GM19328 (cell line): Measurements from ENCODE around the gene PIP5KL1.

Experiments used
- ATAC-seq: cut with Tn5 transposase; IDR thresholded peaks from one replicate; pipeline ENCODE4 v1.9.1; 2021; ENCODE audit warnings: mild to moderate bottlenecking, moderate library complexity; ENCODE audit not compliant: unreplicated experiment

Gene PIP5KL1

DNA sequence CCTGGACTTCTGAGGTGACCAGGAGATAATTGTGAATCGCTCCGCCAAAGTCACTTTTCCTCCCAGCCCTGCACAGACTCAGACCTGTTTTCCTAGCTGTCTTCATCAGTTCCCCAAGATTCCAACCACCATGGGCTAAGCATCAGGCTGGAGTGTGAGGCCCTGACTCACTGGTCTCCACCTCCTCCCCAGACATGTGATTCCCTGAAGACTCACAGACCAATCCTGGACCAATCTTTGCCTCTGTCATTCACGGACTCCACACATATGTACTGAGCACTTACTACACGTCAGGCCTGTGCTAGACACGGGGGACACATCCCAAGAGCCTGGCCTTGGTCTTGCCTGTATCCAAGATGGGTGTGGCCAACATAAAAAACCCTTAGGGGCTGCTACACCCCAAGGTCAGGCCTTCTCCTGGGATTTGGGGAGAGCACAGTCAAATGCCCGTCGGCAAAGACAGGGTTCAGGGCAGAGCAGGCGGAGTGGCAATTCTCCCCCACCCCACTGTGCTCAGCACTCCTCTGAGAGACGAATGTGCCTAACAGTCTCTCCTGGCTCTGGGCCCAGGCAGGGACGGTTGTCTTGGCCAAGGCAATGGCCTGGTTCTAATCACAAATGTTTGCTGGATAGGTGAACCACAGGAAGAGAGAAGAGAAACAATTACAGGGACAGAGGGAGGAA is 38.3 kb upstream of the PIP5KL1 start:
- ATAC-seq = no peak

DNA sequence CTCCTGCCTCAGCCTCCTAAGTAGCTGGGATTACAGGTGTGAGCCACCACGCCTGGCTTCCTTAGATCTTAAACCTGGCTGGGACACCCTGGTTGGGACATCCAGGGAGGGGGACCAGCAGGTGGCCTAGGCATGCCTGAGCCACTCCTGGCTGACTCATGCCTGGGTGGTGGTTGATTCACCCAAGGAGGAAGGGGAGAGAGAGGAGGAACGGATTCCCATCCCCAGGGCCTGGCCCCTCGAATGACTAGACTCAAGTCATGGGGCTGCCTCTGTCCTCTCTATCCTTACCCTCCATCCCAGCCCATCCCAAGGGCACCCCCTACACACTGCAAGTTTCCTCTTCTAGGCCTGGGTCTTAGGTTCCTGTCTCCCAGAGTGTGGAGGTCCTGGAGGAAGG is 37.5 kb upstream of the PIP5KL1 start:
- ATAC-seq = no peak

GRCh38 chr9:127967151-127967809 is 36.7 kb upstream of the PIP5KL1 start:
- no peak for ATAC-seq

- ATAC-seq = no peak
These were observed 36.0 kb upstream of the PIP5KL1 start for GRCh38 chr9:127966416-127967150.

DNA sequence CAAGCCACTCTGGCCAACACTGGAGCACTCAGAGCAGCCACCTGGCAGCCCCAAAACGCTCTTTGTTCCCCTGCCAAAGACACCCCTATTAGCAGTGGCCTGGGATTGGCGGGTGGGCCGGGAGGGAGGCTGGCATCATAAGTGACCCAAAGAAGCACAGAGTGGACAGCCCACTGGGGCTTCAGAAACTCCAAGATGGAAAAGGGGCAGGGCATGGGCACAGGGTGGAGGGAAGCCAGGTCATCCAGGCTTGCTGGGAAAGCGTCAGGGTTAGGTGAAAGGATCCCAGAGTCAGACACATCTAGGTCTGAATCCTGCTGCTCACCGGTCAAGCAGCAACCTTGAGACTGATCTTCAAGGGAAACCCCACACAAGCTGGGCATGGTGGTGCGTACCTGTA is 35.4 kb upstream of the PIP5KL1 start:
- ATAC-seq = no peak

- ATAC-seq = no peak
These were observed 32.9 kb upstream of the PIP5KL1 start for GRCh38 chr9:127963359-127964064.

- no peak for ATAC-seq
These were observed 32.4 kb upstream of the PIP5KL1 start for GRCh38 chr9:127963041-127963358.

DNA sequence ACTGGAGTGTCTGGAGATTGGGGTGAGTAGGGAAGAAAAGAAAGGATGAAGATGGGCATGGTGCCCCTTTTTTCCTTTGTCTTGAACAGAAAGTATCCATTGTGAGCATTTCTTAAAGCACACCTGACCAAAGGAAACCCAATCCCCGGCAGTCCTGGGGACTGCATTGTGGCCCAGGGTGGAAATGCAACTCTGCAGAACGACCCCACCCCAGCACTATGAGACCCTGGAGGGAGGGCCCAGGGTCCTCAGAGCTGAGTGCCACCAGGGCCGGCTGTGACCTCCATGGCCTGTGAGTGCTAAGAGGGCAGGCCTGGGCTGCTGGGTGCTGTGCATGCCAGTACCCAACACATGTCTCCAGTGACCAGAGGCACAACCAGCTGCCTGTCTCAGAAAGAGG is 31.7 kb upstream of the PIP5KL1 start:
- no peak for ATAC-seq

DNA sequence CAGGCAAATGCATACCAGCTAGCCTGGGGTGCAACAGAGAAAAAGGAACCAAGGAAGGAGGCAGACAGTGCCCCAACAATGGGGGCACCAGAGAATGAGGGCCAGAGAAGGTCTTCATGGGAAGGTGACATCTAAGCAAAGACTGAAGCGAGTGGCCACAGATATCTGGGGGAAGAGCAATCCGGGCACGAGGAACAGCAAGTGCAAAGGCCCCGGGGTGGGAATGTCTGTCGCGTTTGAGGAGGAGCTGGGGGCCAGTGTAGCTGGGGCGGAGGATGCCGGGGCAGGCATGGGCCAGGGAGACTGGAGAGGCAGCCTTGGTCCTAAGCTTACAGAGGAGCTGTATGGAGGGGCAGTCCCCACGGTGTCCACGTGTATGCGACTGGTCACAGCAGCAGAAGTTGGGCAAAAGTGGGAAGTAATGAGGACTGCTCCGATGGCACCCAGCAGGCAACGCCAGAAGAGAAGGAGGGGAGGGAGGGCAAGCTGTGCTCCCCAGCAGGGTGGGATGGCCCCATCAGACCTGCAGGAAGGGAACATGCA is 31.1 kb upstream of the PIP5KL1 start:
- ATAC-seq = no peak

- ATAC-seq = no peak
These were observed 30.5 kb upstream of the PIP5KL1 start for GRCh38 chr9:127961155-127961490.

DNA sequence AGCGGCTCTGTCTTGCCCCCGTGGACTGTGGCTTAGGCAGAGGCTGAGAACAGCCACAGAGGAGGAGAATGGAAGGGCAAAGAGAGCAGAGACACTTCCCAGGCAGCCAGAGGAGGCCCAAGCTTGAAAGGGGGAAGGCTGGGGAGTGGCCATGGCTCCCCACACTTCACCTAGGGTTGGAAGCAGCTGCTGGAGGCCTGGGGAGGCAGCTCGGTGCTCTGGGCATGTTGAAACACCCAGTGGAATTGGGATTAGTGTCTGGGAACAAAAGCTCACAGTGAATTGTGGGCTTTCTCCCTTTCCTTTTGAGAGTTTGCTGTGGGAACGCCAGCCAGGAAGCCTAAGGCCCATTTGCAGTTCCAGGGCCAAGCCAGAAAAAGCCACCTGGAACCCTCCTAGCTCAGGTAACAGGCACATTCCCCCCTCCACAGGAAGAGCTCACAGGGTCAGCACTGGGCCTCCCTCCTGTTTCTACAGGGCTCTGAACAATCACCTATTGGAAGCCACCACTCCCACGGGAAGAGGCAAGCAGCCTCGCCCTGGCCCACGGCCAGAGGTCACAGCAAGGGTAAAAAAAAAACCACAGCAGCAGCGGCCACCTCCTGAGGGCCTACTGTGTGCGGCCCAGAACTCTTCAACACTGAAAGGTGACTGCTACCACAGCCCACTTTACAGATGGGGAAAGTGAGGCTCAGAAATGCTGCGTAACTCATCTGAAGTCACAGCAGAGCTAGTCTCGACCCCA is 30.0 kb upstream of the PIP5KL1 start:
- no peak for ATAC-seq

- ATAC-seq = no peak
These were observed 29.3 kb upstream of the PIP5KL1 start for GRCh38 chr9:127959841-127960409.

DNA sequence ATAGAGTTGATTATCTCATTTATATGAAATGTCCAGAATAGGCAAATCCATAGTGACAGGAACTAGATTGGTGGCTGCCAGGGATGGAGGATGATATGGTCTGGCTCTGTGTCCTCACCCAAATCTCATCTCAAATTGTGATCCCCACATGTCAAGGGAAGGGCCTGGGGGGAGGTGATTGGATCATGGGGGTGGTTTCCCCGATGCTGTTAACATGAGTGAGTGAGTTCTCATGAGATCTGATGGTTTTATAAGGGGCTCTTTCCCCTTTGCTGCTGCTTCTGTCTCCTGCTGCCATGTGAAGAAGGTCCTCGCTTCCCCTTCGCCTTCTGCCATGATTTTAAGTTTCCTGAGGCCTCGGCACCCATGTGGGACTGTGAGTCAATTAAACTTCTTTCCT is 28.8 kb upstream of the PIP5KL1 start:
- ATAC-seq = no peak

GRCh38 chr9:127958728-127959127 is 28.2 kb upstream of the PIP5KL1 start:
- ATAC-seq = no peak

- ATAC-seq = no peak
These were observed 24.9 kb upstream of the PIP5KL1 start for GRCh38 chr9:127955294-127956015.

GRCh38 chr9:127954831-127955293 is 24.3 kb upstream of the PIP5KL1 start:
- ATAC-seq = no peak

DNA sequence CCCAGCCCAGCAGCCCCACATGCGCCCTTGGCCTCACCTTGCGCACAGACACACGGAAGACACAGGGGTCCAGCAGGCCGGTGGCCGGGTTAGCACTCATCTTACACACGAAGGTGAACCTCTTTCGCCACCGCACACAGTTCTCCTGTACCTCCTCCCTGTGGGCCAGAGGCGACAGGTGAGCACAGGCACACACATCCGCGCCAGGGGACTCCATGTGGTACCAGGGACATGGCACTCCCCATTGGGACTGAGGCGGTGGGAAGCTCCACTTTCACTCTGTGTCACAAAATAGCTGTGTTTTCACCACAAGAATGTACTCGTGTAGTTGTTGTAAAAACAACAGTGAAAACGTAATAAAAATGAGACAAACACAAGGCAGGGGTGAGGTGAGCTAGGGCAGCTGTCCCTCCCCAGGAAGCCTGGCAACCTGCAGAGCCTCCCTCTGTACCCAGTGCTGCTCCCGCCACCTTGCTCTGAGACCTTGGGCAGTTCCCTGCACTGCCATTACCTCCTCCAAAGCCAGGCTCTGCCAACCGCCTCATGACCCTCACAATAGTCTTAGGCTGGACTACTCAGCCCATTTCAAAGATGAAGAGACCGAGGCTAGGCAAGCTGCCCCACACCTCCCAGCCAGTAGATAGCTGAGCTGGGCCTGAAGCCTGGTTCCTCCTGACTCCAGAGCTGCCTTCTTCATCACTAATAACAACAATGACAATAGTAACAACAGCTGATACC is 23.4 kb upstream of the PIP5KL1 start:
- no peak for ATAC-seq

- no peak for ATAC-seq
These were observed 22.6 kb upstream of the PIP5KL1 start for GRCh38 chr9:127953154-127953553.
